Measurements from ENCODE around the gene CASP10.

Gene CASP10

DNA sequence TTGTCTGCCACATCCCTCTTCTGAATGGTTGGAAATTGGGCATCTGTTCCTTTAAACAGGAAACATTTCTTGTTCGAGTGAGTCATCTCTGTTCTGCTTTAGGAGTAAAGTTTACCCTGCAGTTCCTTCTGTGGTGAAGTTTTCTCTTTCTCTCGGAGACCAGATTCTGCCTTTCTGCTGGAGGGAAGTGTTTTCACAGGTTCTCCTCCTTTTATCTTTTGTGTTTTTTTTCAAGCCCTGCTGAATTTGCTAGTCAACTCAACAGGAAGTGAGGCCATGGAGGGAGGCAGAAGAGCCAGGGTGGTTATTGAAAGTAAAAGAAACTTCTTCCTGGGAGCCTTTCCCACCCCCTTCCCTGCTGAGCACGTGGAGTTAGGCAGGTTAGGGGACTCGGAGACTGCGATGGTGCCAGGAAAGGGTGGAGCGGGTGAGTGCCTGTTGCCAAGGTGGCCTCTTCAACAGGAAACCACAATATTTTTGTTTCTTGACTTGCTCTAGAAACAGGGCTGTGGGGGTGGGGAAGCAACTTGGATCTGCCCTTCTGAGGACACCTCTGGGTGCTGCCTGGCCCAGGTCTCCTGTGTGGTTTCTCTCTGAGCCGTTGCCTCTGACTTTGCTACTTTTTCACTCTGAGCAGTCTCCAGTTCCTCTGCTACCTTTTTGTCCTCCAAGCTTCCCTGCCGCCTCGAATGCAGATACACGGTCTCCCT is 75.2 kb downstream of the CASP10 start:
- DNase-seq, result peak in 1 of 56 donors; percentile 8

DNA sequence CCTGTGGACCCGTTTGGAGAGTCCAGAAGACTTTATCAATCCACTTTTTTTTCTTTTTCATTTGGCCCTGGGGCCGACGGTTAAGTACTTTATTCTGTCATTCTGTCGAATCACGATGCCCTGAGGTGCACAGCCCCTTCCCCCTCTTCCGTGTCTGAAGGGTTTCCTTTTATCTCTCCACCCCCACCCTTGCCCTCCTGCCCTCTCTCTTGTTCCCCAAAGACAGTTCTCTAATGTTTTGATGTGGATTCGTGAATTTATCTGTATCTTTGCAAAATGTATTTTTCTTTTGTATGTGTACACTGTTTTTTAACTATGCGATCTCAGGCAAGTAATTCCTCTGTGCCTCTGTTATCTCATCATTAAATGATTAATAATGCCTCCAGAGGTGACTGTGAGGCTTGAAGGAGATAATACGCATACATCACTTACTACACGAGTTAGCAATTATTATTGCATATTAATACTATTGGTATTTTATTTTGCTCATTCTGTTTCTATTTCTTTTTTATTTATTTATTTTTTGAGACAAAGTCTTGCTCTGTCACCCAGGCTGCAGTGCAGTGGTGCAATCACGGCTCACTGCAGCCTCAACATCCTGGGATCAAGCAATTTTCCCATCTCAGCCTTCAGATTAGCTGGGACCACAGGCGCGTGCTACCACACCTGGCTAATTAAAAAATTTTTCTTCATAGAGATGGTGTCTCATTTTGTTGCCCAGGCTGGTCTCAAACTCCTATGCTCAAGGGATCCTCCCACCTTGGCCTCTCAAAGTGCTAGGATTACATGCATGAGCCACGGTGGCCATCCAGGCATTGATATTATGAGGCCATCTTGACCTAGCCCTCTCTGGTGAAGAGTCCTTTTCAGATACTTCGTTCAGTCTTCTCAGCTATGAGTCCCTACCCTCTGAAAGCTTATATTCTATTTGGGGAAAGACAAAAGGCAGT is 76.0 kb downstream of the CASP10 start:
- no peak for DNase-seq

DNA sequence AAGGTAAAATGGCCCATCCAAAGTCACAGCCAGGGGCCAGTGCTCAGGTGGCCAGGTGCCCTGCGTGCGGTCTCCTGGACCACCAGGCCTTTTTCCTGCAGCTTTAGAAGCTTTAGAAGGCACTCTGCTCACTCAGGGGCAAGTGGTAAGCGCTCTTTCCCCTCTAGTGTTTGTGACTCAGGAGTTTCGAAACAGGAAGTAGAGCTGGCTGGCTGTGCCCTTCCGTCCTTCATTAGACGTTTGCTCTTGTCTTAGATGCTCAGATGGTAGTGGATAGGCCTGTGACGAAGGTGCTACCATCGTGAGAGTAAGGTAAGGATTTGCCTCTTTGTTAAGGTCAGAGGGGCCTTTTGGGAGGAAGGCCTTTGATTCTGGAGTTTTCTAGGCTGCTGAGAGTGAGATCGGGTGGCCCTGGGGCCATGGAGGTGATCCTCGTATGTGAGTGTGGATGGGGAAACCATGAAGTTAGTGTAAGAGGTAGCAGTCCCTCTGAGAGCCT is 77.4 kb downstream of the CASP10 start, which contains the start of gene CASP8:
Gene CASP8 (plus strand): TSS at position 235 of the 499 bp plus-strand sequence. CDS start 5,951 bp downstream, outside the sequence.
- DNase-seq, result peak in 1 of 56 donors; percentile 6

DNA sequence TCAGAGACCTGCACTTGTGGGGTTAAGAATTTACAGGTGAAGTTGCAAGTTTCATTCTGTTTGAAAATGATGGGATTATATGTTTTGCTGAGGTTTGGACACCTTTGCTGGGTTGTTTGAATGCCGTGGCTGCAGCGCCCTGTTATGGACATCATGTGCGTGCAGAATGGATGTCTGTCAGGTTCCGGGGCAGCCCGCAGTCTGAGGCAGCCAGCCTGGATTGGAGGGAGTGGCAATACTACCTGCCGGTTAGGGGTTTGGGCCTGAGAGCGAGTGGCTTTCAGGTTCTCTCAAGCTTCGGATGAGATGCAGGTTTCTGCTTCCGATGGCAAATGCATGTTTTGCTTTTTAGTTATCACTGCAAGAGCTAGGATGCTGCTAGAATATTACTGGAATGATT is 78.5 kb downstream of the CASP10 start:
- DNase-seq, result no peak

DNA sequence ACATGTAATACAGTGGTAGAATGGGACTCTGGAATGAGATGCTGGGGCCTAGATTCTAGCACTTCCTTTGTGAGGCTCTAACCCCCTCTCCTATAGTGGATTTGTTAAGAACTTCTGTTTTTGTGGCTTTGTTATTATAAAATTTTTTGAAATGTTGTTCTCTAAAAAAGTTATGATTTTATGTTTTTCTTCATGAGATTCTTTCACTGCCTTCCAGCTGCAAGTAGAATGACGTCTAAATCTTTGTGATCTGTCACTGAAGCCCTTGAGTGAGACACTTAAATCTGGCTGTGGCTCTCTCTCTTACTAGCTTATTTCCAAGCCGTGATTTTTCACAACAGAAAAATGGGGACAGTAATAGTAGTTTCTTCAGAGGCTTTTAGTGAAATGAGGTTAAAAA is 79.0 kb downstream of the CASP10 start:
- DNase-seq, result no peak

DNA sequence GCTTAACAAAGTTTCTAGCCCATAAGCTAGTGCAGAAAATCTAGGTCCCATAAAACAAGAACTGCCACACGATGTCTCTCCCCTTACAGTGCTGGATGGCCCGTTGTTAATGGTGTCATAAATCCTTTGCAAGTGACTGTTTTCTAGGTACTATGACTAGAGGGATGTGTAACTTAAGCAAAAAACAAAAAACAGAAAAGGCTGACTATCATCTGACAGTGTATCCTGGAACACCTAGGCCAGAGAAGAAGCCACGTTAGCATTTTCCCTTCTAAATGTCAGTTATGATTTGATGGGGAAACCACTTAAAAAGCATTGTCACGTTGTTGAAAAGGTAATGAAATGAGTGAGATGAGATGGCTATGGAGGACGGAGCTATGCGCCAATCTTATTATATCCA is 79.8 kb downstream of the CASP10 start:
- DNase-seq, result no peak

DNA sequence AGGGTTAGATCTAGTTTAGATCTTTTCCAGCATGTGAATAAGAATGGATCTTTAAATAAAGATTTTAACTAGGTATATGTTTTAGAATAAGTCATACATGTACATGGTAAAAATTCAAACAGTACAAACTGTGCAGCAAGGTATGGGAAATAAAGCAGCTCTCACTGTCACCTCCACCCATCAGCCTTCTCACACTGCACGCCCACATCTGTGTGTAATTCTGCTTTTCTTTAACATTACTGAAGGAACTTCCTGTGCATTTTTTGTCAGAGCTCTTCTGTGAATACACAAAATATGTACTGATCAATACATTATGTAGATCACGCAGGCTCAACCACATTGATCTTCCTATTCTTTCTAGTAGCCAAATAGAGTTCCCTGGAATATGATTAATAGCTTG is 80.8 kb downstream of the CASP10 start:
- no peak for DNase-seq

- DNase-seq, result no peak
Observed at GRCh38 chr2:201264472-201265173, 81.7 kb downstream of the CASP10 start.

- no peak for DNase-seq
Observed at GRCh38 chr2:201266629-201267028, 83.7 kb downstream of the CASP10 start.

DNA sequence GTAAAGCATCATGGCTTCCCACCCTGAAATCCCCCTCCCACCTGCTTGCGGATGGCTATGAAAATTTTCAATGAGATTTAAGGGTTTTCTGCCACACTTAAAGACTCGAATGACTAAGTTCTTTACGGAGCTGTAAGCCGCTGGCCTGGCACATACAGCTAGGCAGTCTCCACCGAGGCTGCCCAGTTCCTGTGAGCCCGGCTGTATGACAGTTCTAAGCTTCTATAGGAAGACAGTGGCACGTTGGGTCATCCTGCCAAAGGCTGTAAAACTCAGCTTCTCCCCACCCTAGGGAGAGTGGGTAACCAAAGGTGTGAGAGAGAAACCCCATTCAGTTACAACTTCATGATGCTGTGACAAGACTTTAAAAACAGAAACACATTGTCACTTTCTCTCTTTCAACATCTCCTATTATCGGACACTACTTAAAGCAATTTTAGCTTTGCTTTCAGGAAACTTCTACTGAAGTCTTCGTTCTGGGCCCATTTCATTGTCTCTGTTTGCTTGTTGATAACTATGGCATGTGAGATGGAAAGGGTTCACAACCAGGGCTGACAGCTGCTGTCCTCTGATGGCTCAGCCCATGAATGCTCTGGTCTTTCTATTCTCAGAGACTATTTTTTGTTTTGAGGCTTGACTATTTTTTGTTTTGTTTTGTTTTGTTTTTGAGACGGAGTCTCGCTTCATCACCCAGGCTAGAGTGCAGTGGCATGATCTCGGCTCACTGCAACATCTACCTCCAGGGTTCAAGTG is 84.5 kb downstream of the CASP10 start:
- DNase-seq, result no peak

- no peak for DNase-seq
Observed at GRCh38 chr2:201269764-201270163, 86.8 kb downstream of the CASP10 start.

- DNase-seq, result no peak
Observed at GRCh38 chr2:201270293-201271001, 87.5 kb downstream of the CASP10 start.

- DNase-seq, result no peak
Observed at GRCh38 chr2:201271917-201272316, 89.0 kb downstream of the CASP10 start.

GRCh38 chr2:201273330-201273983 is 90.5 kb downstream of the CASP10 start:
- no peak for DNase-seq

GRCh38 chr2:201275069-201275468 is 92.1 kb downstream of the CASP10 start:
- DNase-seq, result no peak

DNA sequence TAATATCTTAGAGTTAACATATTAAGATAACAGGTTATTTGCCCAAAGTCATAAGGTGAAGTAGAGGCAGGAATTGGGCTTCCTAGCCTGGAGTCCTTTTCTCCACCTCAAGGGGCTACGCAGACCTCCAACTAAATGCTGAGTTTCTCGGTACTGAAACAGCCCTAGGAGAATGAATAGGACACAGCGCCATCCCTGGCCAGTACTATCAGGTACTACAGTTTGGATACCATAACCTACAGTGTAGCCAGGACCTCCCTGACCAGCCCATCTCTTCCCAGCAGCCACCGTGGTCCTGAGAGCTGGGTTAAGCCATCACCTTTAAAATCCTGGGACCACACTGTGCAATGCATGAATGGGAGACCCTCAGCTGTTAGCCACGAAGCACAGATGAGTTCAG is 93.0 kb downstream of the CASP10 start:
- no peak for DNase-seq

DNA sequence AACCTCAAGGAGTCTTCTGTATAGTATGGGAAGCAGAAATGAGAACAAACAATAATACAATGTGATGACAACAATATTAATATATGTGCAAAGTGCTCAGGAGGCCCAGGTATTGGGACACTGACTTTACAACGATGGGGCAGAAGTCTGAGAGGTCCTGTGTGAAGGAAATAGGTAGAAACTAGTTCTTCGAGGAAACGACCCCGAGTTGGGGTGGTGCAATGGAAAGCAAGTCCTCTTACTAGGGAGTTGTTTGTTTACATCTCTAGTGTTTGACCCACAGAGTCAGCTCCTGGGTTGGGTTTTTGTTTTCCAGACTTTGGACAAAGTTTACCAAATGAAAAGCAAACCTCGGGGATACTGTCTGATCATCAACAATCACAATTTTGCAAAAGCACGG is 93.6 kb downstream of the CASP10 start:
- DNase-seq, result no peak
